Stimulated activated naive B cell treated with anti-CD40 and anti-IgM and Interleukin-4, amounts not matched to agents 10 μg/mL and 1 μg/mL and 100 μg/mL, for 72 hours (primary cell): ENCODE results near the gene OR1D5.
A peak's percentile ranks its signal among the peaks of the same experiment; 100 is the strongest.
"Not testable (repeated sequence)": the region's sequence is repeated elsewhere in the genome, so short reads cannot be mapped to it uniquely, and the experiment has no call there.

ENCODE experiments used
- ATAC-seq, 2 donors: fragments of 150-1000 bp; cut with Tn5 transposase; replicated peaks; 2 replicates each; pipeline ENCODE4 v1.10.0; 2021; ENCODE audit warnings: moderate library complexity in 1 of 2
- DNase-seq: peaks from one replicate; pipeline ENCODE4 v3.0.0; 2021
- H3K27ac Mint-ChIP-seq: one replicate; pipeline ENCODE4 v1.8.0; 2022; ENCODE audit warnings: mild to moderate bottlenecking, mixed read lengths
- H3K27me3 Mint-ChIP-seq, 2 donors: one replicate each; pipeline ENCODE4 v1.8.0; 2022; ENCODE audit warnings: mixed read lengths in 2 of 2
- H3K36me3 Mint-ChIP-seq, 2 donors: one replicate each; pipeline ENCODE4 v1.8.0; 2022; ENCODE audit warnings: mixed read lengths in 2 of 2, mild to moderate bottlenecking in 1 of 2
- H3K4me1 Mint-ChIP-seq, 2 donors: one replicate each; pipeline ENCODE4 v1.8.0; 2022; ENCODE audit warnings: mixed read lengths in 2 of 2, mild to moderate bottlenecking in 1 of 2
- H3K4me3 Mint-ChIP-seq, 2 donors: one replicate each; pipeline ENCODE4 v1.8.0; 2022; ENCODE audit warnings: mild to moderate bottlenecking in 2 of 2, mixed read lengths in 2 of 2, moderate library complexity in 1 of 2
- H3K9me3 Mint-ChIP-seq, 2 donors: one replicate each; pipeline ENCODE4 v1.8.0; 2022; ENCODE audit warnings: mixed read lengths in 2 of 2, mild to moderate bottlenecking in 1 of 2

The OR1D5 gene, protein sequence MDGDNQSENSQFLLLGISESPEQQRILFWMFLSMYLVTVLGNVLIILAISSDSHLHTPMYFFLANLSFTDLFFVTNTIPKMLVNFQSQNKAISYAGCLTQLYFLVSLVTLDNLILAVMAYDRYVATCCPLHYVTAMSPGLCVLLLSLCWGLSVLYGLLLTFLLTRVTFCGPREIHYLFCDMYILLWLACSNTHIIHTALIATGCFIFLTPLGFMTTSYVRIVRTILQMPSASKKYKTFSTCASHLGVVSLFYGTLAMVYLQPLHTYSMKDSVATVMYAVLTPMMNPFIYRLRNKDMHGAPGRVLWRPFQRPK

DNA sequence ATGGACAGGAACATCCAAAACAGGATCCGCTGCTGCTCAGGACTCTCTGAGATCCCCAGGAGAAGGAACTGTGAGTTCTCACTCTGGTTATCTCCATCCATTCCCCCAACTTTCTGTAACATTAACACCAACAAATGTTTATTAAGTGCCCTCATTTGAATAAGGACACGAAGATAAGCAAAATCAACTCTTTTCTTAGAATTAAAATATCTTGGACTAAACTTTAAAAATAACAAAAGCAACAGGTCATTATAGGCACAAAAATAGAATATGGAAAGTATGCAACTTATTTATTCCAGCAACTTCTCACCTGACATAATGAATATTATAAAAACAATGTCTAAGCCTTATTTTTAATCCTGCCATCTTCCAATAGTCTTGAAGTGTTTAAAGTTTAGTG is at the start of gene OR1D5:
TSS of gene OR1D5 (minus strand) at position 101 of the 400 bp plus-strand sequence. CDS start at position 101, 0 bp downstream.
- not testable (repeated sequence) for H3K36me3 Mint-ChIP-seq, H3K27ac Mint-ChIP-seq, H3K27me3 Mint-ChIP-seq, ATAC-seq, H3K4me3 Mint-ChIP-seq, DNase-seq, H3K9me3 Mint-ChIP-seq, H3K4me1 Mint-ChIP-seq

DNA sequence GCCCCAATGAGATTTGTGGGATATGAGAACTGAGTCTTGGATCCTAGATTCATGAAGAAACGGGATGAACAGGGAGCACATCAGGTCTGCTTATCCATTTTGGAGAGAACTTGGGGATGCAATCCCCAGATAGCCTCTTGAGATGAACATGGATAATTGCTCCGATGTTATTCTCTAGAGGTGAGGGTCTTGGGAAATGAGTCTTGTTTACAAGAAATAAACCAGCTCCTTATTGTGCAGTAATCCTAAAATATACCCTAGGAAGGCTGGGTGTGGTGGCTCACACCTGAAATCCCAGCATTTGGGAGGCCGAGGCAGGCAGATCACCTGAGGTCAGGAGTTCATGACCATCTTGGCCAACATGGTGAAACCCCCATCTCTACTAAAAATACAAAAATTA is 40.9 kb upstream of the OR1D5 start, which contains the start of gene OR1D2:
TSS of gene OR1D2 (minus strand) at position 101 of the 400 bp plus-strand sequence. CDS start 11,426 bp downstream, outside the sequence.
- DNase-seq (no peak), ATAC-seq (no peak)
- Mint-ChIP-seq H3K9me3 (peaks cover 15 to 16% of the 10 kb centered on the region in 2 donors), H3K27ac (no peak within 1 kb of the TSS), H3K36me3 (peaks cover 4 to 12% of the 10 kb centered on the region in 2 donors), H3K4me3 (no peak within 1 kb of the TSS), H3K27me3 (peaks cover 20 to 39% of the 10 kb centered on the region in 2 donors), H3K4me1 (no peaks in the 10 kb centered on the region)

DNA sequence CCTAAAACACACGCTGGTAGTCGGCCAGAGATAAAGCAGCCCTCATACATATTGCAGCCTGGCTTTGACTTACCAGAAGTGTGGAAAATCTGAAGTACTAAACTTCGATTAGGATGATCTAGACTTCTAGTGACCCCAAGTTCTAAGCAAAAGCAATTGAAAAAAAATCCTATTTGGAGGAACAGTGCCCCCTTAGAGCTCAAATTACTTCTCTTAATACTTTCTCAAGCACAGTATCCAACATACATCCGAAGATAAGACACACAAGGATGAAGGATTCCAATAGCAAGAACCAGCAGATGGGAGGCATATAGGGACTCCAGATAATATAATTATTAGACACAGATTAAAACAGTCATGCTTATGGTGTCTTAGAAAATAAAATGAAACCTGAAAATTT is 10.4 kb upstream of the OR1D5 start:
- not testable (repeated sequence) for H3K4me3 Mint-ChIP-seq, ATAC-seq, H3K27ac Mint-ChIP-seq, DNase-seq, H3K4me1 Mint-ChIP-seq, H3K9me3 Mint-ChIP-seq, H3K36me3 Mint-ChIP-seq
- H3K27me3 Mint-ChIP-seq = peaks cover 9 to 11% of the 10 kb centered on the region in 2 donors

DNA sequence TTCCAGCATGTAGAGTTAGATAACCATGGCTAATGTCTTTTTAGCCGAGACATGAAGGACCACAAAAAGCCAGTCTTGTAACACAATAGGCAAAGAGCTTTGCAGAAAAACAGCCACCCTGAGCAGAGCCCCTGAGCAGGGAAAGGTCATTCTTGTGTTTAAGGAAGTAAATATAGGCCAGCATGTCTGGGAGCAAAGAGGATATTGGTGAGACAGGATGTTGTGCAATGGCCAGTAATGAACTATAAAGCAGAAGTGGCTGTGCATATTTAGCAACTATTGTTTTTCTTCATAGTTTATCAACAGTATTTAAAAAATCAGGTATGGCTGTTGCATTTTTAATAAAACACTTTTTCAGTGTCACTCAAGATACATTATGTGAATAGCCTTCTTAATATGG is 1.8 kb upstream of the OR1D5 start:
- ATAC-seq = peak; percentile 86 to 88
- H3K4me3 Mint-ChIP-seq, H3K36me3 Mint-ChIP-seq, H3K4me1 Mint-ChIP-seq, DNase-seq, H3K9me3 Mint-ChIP-seq, H3K27ac Mint-ChIP-seq, H3K27me3 Mint-ChIP-seq: not testable (repeated sequence)

- not testable (repeated sequence) for H3K27ac Mint-ChIP-seq, H3K9me3 Mint-ChIP-seq, ATAC-seq
These were observed 506 bp downstream of the OR1D5 start for GRCh38 chr17:3062824-3063377.

GRCh38 chr17:3054868-3055267 is 8.5 kb downstream of the OR1D5 start:
- not testable (repeated sequence) for H3K4me1 Mint-ChIP-seq, ATAC-seq, H3K36me3 Mint-ChIP-seq, H3K27ac Mint-ChIP-seq, H3K4me3 Mint-ChIP-seq, H3K9me3 Mint-ChIP-seq, H3K27me3 Mint-ChIP-seq, DNase-seq

More at GRCh38 chr17:3062824-3063377, 506 bp downstream of the OR1D5 start:
- H3K4me1 Mint-ChIP-seq, DNase-seq, H3K36me3 Mint-ChIP-seq, H3K27me3 Mint-ChIP-seq, H3K4me3 Mint-ChIP-seq: not testable (repeated sequence)

GRCh38 chr17:3049705-3050295 is 13.6 kb downstream of the OR1D5 start:
- peaks cover 4 to 7% of the 10 kb centered on the region in 2 donors for H3K4me1 Mint-ChIP-seq
- no peaks in the 10 kb centered on the region for H3K36me3 Mint-ChIP-seq
- peak overlapping the region in 1 of 2 donors; percentile 13 for H3K4me3 Mint-ChIP-seq
- ATAC-seq (no peak), DNase-seq (no peak)
- H3K27ac Mint-ChIP-seq = no peak overlapping the region
- no peaks in the 10 kb centered on the region for H3K9me3 Mint-ChIP-seq
- no peaks in the 10 kb centered on the region for H3K27me3 Mint-ChIP-seq

DNA sequence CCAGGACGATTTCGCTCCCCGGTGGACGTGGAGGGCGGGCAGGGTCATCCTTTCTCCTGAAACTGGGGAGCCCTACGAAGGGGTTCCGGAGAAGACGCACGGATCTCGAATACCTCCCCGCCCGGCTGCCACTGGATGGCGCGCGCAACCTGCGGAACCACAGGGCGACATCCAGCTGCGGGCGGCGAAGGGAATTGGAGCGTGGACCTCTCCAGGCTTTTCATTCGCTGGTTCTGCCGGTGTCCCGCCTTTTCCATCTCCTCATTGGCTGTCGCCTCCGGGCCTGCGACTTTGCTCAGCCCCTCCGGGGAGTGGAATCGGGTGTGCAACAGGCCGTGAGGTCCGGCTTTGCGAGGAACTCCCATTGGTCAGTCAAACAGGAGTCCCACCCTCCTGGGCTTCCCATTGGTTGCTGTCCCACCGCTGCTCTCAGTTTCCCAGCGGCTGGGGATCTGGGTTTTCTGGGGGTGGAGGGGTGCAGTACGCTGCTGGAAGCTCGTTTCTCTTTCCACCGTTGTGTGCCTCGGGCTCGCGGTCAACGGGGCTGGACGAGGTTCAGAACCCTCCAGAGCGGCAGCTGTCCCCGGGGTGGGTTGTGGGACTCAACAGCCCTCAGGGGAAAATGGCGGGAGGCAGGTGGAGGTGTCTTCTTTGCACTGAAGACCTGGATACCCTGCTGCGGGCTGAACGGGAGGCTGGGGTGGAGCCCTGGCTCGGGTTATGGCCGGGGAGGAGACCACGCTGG is 14.5 kb downstream of the OR1D5 start:
- H3K36me3 Mint-ChIP-seq = peaks cover 0 to 5% of the 10 kb centered on the region in 2 donors
- peak overlapping the region; percentile 95 for H3K27ac Mint-ChIP-seq
- peaks cover 4 to 7% of the 10 kb centered on the region in 2 donors for H3K4me1 Mint-ChIP-seq
- peak; percentile 99 for ATAC-seq
- H3K27me3 Mint-ChIP-seq = peaks cover 0 to 4% of the 10 kb centered on the region in 2 donors
- DNase-seq = peak; percentile 95
- H3K9me3 Mint-ChIP-seq = peaks cover 6 to 7% of the 10 kb centered on the region in 2 donors
- H3K4me3 Mint-ChIP-seq = peak overlapping the region; percentile 97 to 99

- DNase-seq = no peak
- H3K27ac Mint-ChIP-seq = no peak overlapping the region
- no peak overlapping the region for H3K4me3 Mint-ChIP-seq
These were observed 16.7 kb downstream of the OR1D5 start for GRCh38 chr17:3046753-3047152.

GRCh38 chr17:3043737-3044365 is 19.6 kb downstream of the OR1D5 start:
- Mint-ChIP-seq H3K27me3 (peaks cover 30 to 42% of the 10 kb centered on the region in 2 donors), H3K9me3 (peaks cover 10 to 12% of the 10 kb centered on the region in 2 donors), H3K27ac (no peak overlapping the region), H3K4me3 (no peak overlapping the region), H3K36me3 (peaks cover 1 to 9% of the 10 kb centered on the region in 2 donors), H3K4me1 (peaks cover 10 to 15% of the 10 kb centered on the region in 2 donors)
- no peak for ATAC-seq
- no peak for DNase-seq

More at GRCh38 chr17:3046753-3047152, 16.7 kb downstream of the OR1D5 start:
- H3K4me1 Mint-ChIP-seq = peaks cover 4 to 7% of the 10 kb centered on the region in 2 donors
- H3K27me3 Mint-ChIP-seq = peaks cover 7 to 16% of the 10 kb centered on the region in 2 donors
- peaks cover 1 to 9% of the 10 kb centered on the region in 2 donors for H3K36me3 Mint-ChIP-seq
- ATAC-seq = no peak
- H3K9me3 Mint-ChIP-seq = peaks cover 10 to 12% of the 10 kb centered on the region in 2 donors

DNA sequence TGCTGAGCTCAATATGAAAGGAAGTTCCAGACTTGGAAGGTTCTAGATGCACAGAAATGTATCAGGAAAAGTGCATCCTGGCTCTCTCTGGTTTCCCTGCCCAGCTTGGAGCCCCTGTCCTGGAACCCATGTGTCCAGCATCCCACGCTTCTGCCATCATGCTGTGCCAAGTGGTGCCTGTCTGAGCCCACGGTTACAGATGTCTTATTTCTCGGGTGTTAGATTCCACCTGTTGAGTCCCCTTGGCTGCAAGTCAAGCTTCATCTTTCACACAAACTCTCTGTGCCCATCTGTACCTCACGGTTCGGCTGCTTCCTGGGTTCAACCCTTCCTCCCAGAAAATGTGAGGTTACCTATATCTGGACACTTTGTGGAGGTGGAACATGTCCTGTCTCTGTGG is 22.5 kb downstream of the OR1D5 start:
- Mint-ChIP-seq H3K4me3 (no peak overlapping the region), H3K36me3 (peaks cover 1 to 9% of the 10 kb centered on the region in 2 donors), H3K9me3 (peaks cover 10 to 12% of the 10 kb centered on the region in 2 donors), H3K4me1 (peaks cover 9 to 15% of the 10 kb centered on the region in 2 donors), H3K27me3 (peaks cover 30 to 44% of the 10 kb centered on the region in 2 donors), H3K27ac (no peak overlapping the region)
- no peak for DNase-seq
- no peak for ATAC-seq

GRCh38 chr17:3039736-3040135 is 23.7 kb downstream of the OR1D5 start:
- ATAC-seq = peak; percentile 54 to 68
- Mint-ChIP-seq H3K27ac (no peak overlapping the region), H3K4me1 (peaks cover 9 to 15% of the 10 kb centered on the region in 2 donors), H3K27me3 (peaks cover 30 to 44% of the 10 kb centered on the region in 2 donors), H3K4me3 (no peak overlapping the region), H3K9me3 (peaks cover 10 to 12% of the 10 kb centered on the region in 2 donors), H3K36me3 (peaks cover 1 to 13% of the 10 kb centered on the region in 2 donors)
- no peak for DNase-seq

DNA sequence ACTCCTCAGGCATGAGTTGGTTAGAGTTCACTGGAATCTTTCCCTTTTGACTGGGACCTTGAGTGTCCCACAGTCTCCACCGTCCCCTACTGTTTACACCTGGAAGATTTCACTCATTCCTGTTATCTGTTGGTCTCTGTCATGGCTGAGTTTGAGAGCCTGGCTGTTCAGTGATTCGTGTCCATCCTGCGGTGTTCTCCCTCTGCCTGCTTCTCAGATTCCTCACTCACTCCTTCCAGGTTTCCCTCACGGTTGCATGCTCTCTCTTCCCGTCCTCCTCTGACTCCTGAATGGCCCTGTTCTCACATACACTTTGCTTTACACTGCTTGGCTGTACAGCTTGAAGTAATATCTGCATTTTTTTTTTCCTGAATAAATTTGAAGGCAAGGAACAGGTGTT is 24.5 kb downstream of the OR1D5 start:
- Mint-ChIP-seq H3K27me3 (peaks cover 30 to 41% of the 10 kb centered on the region in 2 donors), H3K4me1 (peaks cover 9 to 15% of the 10 kb centered on the region in 2 donors), H3K9me3 (peaks cover 4 to 6% of the 10 kb centered on the region in 2 donors), H3K36me3 (peaks cover 2 to 8% of the 10 kb centered on the region in 2 donors), H3K27ac (no peak overlapping the region), H3K4me3 (no peak overlapping the region)
- DNase-seq = no peak
- ATAC-seq = no peak
